Gastrocnemius medialis (tissue), 4 donors: ENCODE results near the gene NATD1. TPM values are rescaled to one million over a fixed set of nuclear protein-coding genes. Genes with fewer than 3 reads are reported as not detected.

ENCODE experiments used
- ATAC-seq, 2 donors: fragments of 150-250 bp; one replicate each; pipeline ENCODE4 v1.9.1; 2016
- DNase-seq, 2 donors: peaks; one replicate each; pipeline ENCODE4 v3.0.0-alpha.2; 2019
- H3K27ac ChIP-seq, 4 donors: fragments of 200-600 bp; sonication (generic); 1 replicate in 1 of 4; 2 replicates in 3 of 4; pipeline ENCODE4 v1.5.1; 2016 to 2018; ENCODE audit warnings: mild to moderate bottlenecking in 2 of 4, moderate library complexity in 1 of 4
- H3K27me3 ChIP-seq, 3 donors: fragments of 200-600 bp; sonication (generic) in 2 of 3; 1 replicate in 1 of 3; 2 replicates in 2 of 3; pipeline versions ENCODE4 v1.5.1 to v1.6.0; 2016 to 2019; ENCODE audit warnings: mild to moderate bottlenecking in 1 of 3, moderate library complexity in 1 of 3
- H3K36me3 ChIP-seq, 2 donors: fragments of 200-600 bp; sonication (generic) in 1 of 2; one replicate each; pipeline ENCODE4 v1.5.1; 2017 to 2018
- H3K4me1 ChIP-seq, 2 donors: fragments of 200-600 bp; sonication (generic) in 1 of 2; one replicate each; pipeline ENCODE4 v1.5.1; 2016 to 2017; ENCODE audit warnings: mild to moderate bottlenecking in 2 of 2
- H3K4me3 ChIP-seq, 4 donors: fragments of 200-600 bp; sonication (generic) in 3 of 4; 1 replicate in 1 of 4; 2 replicates in 3 of 4; pipeline ENCODE4 v1.5.1; 2016 to 2019; ENCODE audit warnings: mild to moderate bottlenecking in 2 of 4
- H3K9me3 ChIP-seq, 3 donors: fragments of 200-600 bp; sonication (generic) in 2 of 3; 1 replicate in 1 of 3; 2 replicates in 2 of 3; pipeline ENCODE4 v1.5.1; 2016 to 2019
- POLR2A ChIP-seq, 2 donors: fragments of 450-650 bp; IDR thresholded peaks; one replicate each; pipeline ENCODE4 v1.6.1; 2017; ENCODE audit warnings: antibody characterized with exemption in 2 of 2, mild to moderate bottlenecking in 2 of 2, moderate library complexity in 2 of 2
- in situ Hi-C, 4 donors: fragments of 200-750 bp; cut with MboI; loops; one replicate each; pipeline versions ENCODE4 v1.15.0 to v1.8.0; 2017; ENCODE audit warnings: low sequenced_read_pairs in 4 of 4
- intact Hi-C: fragments of 100-400 bp; cut with DNase I; formaldehyde crosslinking; loops from one replicate; pipeline ENCODE4 v1.15.1; 2023; ENCODE audit warnings: low total_unique reads
- total RNA-seq, 4 donors: library from RNA; depleted of rRNA; stranded (reverse); fragments of >200 nt; gene quantifications; one replicate each; pipeline versions ENCODE4 v1.1.0 to v1.2.3, GENCODE V29; 2016
- TF ChIP-seq, protein P1 (sequence below), 5 experiments: fragments of 450-650 bp in 3 of 5; fragments of 200-600 bp in 2 of 5; sonication (generic) in 2 of 5; IDR thresholded peaks in 4 of 5; conservative IDR thresholded peaks in 1 of 5; 1 replicate in 4 of 5; 2 replicates in 1 of 5; pipeline ENCODE4 v1.5.1; 2016 to 2019; ENCODE audit warnings: antibody characterized with exemption in 5 of 5, mild to moderate bottlenecking in 3 of 5, moderate library complexity in 3 of 5

NATD1 gene
- total RNA-seq, result 10 to 100 TPM; 10.1 to 21.2 (median 15.5) TPM

- intact Hi-C loops (loop anchor here (2.0 kb wide), 3 partner anchors 26 to 88 kb away; no protein-coding TSS in a partner anchor), in situ Hi-C loops (no loop called here)
- no peaks in the 10 kb centered on the region for H3K36me3 ChIP-seq
- H3K27ac ChIP-seq, result peak within 1 kb of the TSS; percentile 89 to 95 (median 92)
- H3K4me3 ChIP-seq, result peak within 1 kb of the TSS; percentile 66 to 80 (median 70)
- H3K4me1 ChIP-seq, result peaks cover 45 to 51% of the 10 kb centered on the region in 2 donors
- H3K9me3 ChIP-seq, result no peaks in the 10 kb centered on the region
- TF ChIP-seq POLR2A (IDR thresholded peaks at IDR 0.05), result peak; percentile 86 to 91
- TF ChIP-seq, protein P1, sequence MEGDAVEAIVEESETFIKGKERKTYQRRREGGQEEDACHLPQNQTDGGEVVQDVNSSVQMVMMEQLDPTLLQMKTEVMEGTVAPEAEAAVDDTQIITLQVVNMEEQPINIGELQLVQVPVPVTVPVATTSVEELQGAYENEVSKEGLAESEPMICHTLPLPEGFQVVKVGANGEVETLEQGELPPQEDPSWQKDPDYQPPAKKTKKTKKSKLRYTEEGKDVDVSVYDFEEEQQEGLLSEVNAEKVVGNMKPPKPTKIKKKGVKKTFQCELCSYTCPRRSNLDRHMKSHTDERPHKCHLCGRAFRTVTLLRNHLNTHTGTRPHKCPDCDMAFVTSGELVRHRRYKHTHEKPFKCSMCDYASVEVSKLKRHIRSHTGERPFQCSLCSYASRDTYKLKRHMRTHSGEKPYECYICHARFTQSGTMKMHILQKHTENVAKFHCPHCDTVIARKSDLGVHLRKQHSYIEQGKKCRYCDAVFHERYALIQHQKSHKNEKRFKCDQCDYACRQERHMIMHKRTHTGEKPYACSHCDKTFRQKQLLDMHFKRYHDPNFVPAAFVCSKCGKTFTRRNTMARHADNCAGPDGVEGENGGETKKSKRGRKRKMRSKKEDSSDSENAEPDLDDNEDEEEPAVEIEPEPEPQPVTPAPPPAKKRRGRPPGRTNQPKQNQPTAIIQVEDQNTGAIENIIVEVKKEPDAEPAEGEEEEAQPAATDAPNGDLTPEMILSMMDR (IDR thresholded peaks at IDR 0.05 in 4 of 5, conservative IDR thresholded peaks at IDR 0.05 in 1 of 5), result no peak
- peak; percentile 67 to 79 for ATAC-seq
- DNase-seq, result peak; percentile 88 to 93
- no peaks in the 10 kb centered on the region for H3K27me3 ChIP-seq
These were observed at the start of gene NATD1 for GRCh38 chr17:21252796-21253645. NATD1 (minus strand) TSS chr17:21253410; CDS start chr17:21253264, 146 bp downstream.

GRCh38 chr17:21301593-21302550 lies 48.7 kb upstream of the NATD1 start:
- no peak overlapping the region for H3K4me3 ChIP-seq

DNA sequence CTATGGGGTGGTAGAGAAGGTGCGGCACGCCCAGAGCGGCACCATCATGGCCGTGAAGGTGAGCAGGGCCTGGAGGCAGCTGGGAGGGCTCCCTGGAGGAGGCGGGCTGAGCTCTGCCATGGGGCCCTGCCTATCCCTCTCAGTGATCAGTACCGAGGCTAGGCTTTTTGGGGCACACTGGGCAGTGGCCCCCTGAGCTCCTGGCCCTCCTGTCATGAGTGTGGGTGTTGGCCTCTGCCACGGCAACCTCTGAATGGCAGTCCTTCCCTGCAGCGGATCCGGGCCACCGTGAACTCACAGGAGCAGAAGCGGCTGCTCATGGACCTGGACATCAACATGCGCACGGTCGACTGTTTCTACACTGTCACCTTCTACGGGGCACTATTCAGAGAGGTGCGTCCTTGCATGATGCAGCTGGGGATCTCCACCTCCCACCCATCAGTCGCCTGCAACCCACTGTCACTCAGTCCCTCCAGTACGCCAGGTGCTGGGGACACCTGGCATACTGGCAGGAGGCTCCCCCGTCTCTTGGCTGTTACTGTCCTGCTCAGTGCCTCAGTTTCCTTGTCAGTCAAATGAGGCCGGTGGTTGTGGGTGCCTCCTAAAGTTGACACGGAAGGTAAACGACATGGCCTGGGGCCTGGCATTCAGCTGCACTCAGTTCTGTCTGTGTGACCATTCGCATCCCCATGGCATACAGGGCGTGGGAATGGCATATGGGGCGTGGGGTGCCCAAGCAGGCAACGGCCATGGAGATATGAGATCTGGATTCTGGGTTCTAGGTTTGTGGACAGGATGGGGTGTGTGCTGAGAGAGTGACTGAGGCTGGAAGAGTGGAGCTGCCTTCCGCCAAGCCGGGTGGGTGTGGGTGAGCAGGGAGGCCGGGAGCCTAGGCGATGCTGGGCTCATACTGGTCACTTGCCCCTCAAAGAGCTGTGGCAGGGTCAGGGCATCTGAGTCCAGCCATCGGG lies 47.7 kb upstream of the NATD1 start:
- TF ChIP-seq POLR2A (IDR thresholded peaks at IDR 0.05), result no peak
- TF ChIP-seq, protein P1 (IDR thresholded peaks at IDR 0.05 in 4 of 5, conservative IDR thresholded peaks at IDR 0.05 in 1 of 5), result no peak
- H3K9me3 ChIP-seq, result no peaks in the 10 kb centered on the region
- no peak overlapping the region for H3K4me3 ChIP-seq
- intact Hi-C loops, result no loop called here
- DNase-seq, result no peak
- peak overlapping the region in 2 of 4 donors; percentile 24 to 52 for H3K27ac ChIP-seq
- H3K36me3 ChIP-seq, result peaks cover 0 to 58% of the 10 kb centered on the region in 2 donors
- peaks cover 27% of the 10 kb centered on the region in 2 donors for H3K4me1 ChIP-seq
- H3K27me3 ChIP-seq, result no peaks in the 10 kb centered on the region
- no peak for ATAC-seq
- in situ Hi-C loops, result loop anchor here in 1 of 4 donors (25.0 kb wide), 1 partner anchor 211 kb away; no protein-coding TSS in a partner anchor

More at GRCh38 chr17:21301593-21302550, 48.7 kb upstream of the NATD1 start:
- in situ Hi-C loops (loop anchor here in 1 of 4 donors (25.0 kb wide), 1 partner anchor 210 kb away; no protein-coding TSS in a partner anchor), intact Hi-C loops (no loop called here)
- DNase-seq (no peak), ATAC-seq (no peak)
- TF ChIP-seq, protein P1 (IDR thresholded peaks at IDR 0.05 in 4 of 5, conservative IDR thresholded peaks at IDR 0.05 in 1 of 5), result no peak
- no peak for TF ChIP-seq POLR2A (IDR thresholded peaks at IDR 0.05)
- no peaks in the 10 kb centered on the region for H3K9me3 ChIP-seq
- H3K27me3 ChIP-seq, result no peaks in the 10 kb centered on the region
- H3K4me1 ChIP-seq, result peaks cover 17% of the 10 kb centered on the region in 2 donors
- no peak overlapping the region for H3K27ac ChIP-seq
- H3K36me3 ChIP-seq, result peaks cover 0 to 58% of the 10 kb centered on the region in 2 donors
